Right cardiac atrium (tissue), 5 donors: ENCODE results near the gene PRKAA1. TPM values are rescaled to one million over a fixed set of nuclear protein-coding genes. Genes with fewer than 3 reads are reported as not detected.
A peak's percentile ranks its signal among the peaks of the same experiment; 100 is the strongest.
"Not testable (repeated sequence)": the region's sequence is repeated elsewhere in the genome, so short reads cannot be mapped to it uniquely, and the experiment has no call there.

ENCODE experiments used
- ATAC-seq, 2 donors: fragments of 200-7000 bp; cut with Tn5 transposase; one replicate each; pipeline versions ENCODE4 v1.8.0 to v1.9.1; 2020; ENCODE audit warnings: moderate library complexity in 2 of 2, mild to moderate bottlenecking in 1 of 2
- DNase-seq, 3 donors: peaks; one replicate each; pipeline ENCODE4 v3.0.0-alpha.2; 2020
- H3K27ac ChIP-seq: one replicate; pipeline ENCODE4 v1.5.1; 2013; ENCODE audit warnings: mild to moderate bottlenecking, low read length, control low read depth, moderate library complexity
- H3K27me3 ChIP-seq: one replicate; pipeline ENCODE4 v1.6.1; 2013; ENCODE audit not compliant: control insufficient read depth, insufficient read depth
- H3K4me1 ChIP-seq: one replicate; pipeline ENCODE4 v1.6.1; 2013; ENCODE audit warnings: low read length; ENCODE audit not compliant: control insufficient read depth, insufficient read depth
- H3K4me3 ChIP-seq: one replicate; pipeline ENCODE4 v1.5.1; 2013; ENCODE audit warnings: low read length, control low read depth
- H3K9me3 ChIP-seq: one replicate; pipeline ENCODE4 v1.6.1; 2013; ENCODE audit warnings: low read length; ENCODE audit not compliant: control insufficient read depth
- WGBS: extraction: QIAGEN DNeasy Blood & Tissue Kit; methylation state at CpG from one replicate; pipeline ENCODE4 v1.1.7; 2013; 5-methylcytosine and 5-hydroxymethylcytosine counted together
- intact Hi-C, 4 donors: fragments of 100-400 bp; cut with DNase I; formaldehyde crosslinking; loops; one replicate each; pipeline versions ENCODE4 v1.11.0 to v1.14.0; 2022 to 2023
- polyA plus RNA-seq: library from polyadenylated mRNA; stranded (reverse); fragments of 200-250 nt; gene quantifications from one replicate; pipeline ENCODE4 v1.2.3, GENCODE V29; 2013
- total RNA-seq, 4 donors: library from RNA; stranded (reverse); fragmentation: NEBNext Ultra II Directional; extraction: Animal tissue kit (Norgen Biotek cat#: 25700); gene quantifications; one replicate each; pipeline ENCODE4 v1.2.1, GENCODE V29; 2021
- donor health status: healthy with polysubstance abuse.
- donor health status: DM: no; HTN: yes; CAD: no.
- donor health status: DM: no; HTN: no; CAD: no.
- donor health status: DM: no; HTN: yes; CAD: no; lungs with severe emphysema.
- donor health status: DM: yes; HTN: yes; CAD: no.

Gene PRKAA1
- total and polyA plus RNA-seq, 5 donors, result 16.9 to 50.9 (median 42.7) TPM

DNA sequence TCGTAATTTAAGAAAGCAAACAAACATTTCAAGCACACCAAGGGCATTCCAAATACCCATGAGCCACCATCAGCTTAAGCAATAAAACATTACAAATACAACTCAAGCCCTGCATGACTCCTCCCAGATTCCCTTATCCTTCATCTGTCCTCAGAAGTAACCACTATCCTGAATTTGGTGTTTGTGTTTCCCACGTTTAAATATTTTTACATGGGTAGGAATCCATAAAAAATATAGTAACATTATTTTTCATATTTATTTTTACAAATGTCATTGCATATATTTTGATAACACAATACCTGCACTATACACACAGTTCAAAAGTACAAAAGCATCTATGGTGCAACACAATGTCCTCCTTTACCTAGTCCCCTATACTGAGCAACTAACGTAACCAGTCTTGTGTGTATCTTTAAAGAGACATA lies 6.4 kb downstream of the PRKAA1 start:
- no peaks in the 10 kb centered on the region for H3K9me3 ChIP-seq
- no peak overlapping the region for H3K4me3 ChIP-seq
- WGBS, result 63% methylated on average over 3 of the region's 3 CpGs
- ATAC-seq, result no peak
- intact Hi-C loops, result no loop called here
- no peak overlapping the region for H3K27ac ChIP-seq
- H3K4me1 ChIP-seq, result peaks cover 1% of the 10 kb centered on the region
- no peak for DNase-seq
- H3K27me3 ChIP-seq, result no peaks in the 10 kb centered on the region

DNA sequence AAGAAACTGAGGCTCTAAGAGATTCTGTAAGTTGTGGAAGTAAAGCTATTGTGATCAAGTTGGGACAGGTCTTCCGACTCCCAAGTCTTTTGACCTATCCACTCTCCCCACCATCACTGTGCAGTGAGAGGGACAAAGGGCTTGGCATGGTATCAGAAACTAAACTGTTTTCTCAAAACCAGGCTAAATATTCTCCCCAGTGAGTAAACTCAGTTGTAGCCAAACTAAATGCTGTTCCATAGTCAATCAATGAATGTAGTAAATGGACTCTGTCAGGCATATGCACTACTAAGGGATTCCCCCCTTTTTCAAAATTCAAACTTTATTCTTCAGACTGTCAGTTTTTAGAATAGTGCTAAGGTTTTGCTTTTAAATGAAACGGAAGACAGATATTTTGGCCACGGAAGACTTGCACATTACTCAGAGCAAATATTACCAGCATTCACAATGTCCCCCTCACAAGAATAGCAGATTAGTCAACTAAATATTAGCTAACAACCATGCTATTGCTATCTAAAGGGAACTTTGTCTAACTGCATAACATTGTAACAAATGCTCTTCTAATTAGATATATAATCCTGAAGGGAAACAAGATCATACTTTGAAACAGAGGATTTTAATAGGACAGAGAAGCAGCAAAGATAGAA lies 7.1 kb downstream of the PRKAA1 start:
- Histone ChIP-seq H3K4me1 (peaks cover 1% of the 10 kb centered on the region), H3K27ac (no peak overlapping the region), H3K4me3 (no peak overlapping the region), H3K9me3 (no peaks in the 10 kb centered on the region), H3K27me3 (no peaks in the 10 kb centered on the region)
- ATAC-seq, result no peak
- no peak for DNase-seq
- WGBS, result 57% methylated on average over 3 of the region's 3 CpGs
- intact Hi-C loops, result no loop called here

DNA sequence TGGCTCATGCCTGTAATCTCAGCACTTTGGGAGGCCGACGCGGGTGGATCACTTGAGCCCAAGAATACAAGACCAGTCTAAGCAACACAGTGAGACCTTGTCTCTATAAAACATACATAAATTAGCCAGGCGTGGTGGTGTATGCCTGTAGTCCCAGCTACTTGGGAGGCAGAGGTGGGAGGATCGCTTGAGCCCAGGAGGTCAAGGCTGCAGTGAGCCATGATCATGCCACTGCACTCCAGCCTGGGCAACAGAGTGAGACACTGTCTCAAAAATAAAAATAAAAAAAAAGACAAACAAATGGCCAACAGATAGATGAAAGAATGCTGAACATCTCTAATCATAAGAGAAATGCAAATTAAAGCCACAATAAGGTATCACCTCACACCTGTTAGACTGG lies 9.2 kb downstream of the PRKAA1 start:
- ATAC-seq, H3K9me3 ChIP-seq, H3K27me3 ChIP-seq, intact Hi-C loops, H3K27ac ChIP-seq, H3K4me3 ChIP-seq, DNase-seq, H3K4me1 ChIP-seq: not testable (repeated sequence)
- 98% methylated on average over 5 of the region's 5 CpGs for WGBS

DNA sequence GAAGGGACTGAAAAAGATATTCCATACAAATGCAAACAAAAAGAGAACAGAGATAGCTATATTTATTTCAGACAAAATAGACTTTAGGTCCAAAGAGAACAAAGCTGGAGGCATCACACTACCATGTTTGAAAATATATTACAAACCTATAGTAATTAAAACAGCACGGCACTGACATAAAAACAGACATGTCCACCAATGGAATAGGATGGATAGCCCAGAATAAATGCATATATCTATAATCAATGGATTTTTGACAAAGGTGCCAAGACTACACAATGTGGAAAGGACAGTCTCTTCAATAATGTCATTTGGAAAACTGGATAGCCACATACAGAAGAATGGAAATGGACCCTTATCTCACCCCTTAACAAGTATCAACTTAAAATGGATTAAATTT lies 10.2 kb downstream of the PRKAA1 start:
- ATAC-seq (no peak), DNase-seq (no peak)
- 94% methylated on average over 1 of the region's 1 CpG for WGBS
- Histone ChIP-seq H3K27ac (no peak overlapping the region), H3K4me3 (no peak overlapping the region), H3K4me1 (peaks cover 1% of the 10 kb centered on the region), H3K27me3 (no peaks in the 10 kb centered on the region), H3K9me3 (no peaks in the 10 kb centered on the region)
- intact Hi-C loops, result no loop called here

DNA sequence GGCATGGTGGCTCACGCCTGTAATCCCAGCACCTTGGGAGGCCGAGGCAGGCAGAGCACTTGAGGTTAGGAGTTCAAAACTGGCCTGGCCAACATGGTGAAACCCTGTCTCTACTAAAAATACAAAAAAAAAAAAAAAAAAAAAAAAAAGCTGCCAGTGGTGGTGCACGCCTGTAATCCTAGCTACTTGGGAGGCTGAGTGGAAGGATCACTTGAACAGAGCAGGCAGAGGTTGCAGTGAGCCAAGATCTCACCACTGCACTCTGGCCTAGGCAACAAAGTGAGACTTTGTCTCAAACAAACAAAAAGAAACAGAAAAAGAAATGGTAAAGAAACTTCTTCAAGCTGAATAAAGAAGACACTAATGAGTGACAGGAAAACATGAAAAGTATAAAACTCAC lies 11.5 kb downstream of the PRKAA1 start:
- intact Hi-C loops, DNase-seq, H3K4me3 ChIP-seq, H3K27ac ChIP-seq, H3K27me3 ChIP-seq, ATAC-seq, H3K4me1 ChIP-seq, H3K9me3 ChIP-seq: not testable (repeated sequence)
- 98% methylated on average over 3 of the region's 3 CpGs for WGBS

DNA sequence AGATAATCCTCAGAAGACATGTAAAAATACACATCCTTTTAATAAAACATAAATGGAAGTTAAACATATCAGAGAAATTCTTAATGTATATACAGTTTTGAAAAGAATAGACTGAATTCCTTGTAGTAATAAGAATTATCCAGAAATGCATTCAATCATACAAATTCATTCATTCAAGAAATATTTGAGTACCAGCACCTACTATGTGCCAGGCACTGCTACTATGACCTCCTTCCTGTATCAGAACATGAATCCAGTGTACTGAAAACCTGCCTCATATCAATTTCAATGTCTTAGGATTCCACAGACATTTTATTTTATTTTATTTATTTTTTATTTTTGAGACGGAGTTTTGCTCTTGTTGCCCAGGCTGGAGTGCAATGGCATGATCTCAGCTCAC lies 13.3 kb downstream of the PRKAA1 start:
- Histone ChIP-seq H3K4me3 (no peak overlapping the region), H3K4me1 (peaks cover 2% of the 10 kb centered on the region), H3K9me3 (peaks cover 2% of the 10 kb centered on the region), H3K27me3 (no peaks in the 10 kb centered on the region), H3K27ac (no peak overlapping the region)
- intact Hi-C loops, result no loop called here
- ATAC-seq (no peak), DNase-seq (no peak)
- 89% methylated on average over 1 of the region's 1 CpG for WGBS

DNA sequence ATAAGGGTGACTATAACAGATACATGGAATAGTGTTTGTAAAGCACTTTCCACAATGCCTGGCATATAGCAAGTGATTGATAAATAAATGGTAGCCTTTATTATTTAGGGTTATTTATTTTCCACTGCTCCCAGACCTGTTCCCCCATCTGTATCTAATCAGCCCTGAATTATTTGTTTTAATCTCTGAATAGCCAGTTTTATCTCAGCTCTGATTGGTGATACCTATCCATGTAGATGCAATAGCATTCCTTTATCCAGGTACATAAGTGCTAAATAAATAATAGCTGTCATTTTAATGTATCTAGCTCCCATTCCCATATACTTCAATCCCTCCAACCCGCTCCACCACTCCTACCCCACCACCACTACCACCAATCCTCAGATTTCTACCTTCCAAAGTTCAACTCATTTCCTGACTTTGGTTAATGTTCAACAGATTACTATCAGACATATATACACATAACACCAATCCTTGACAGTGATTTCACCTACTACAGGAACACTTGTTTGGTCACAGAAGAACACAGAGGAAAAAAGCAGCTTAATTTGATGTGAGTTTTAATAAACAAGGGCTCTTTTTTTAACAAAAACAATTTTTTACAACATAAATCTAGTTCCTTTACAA lies 14.0 kb downstream of the PRKAA1 start:
- Histone ChIP-seq H3K27ac (no peak overlapping the region), H3K4me1 (peaks cover 2% of the 10 kb centered on the region), H3K4me3 (no peak overlapping the region), H3K9me3 (peaks cover 4% of the 10 kb centered on the region), H3K27me3 (no peaks in the 10 kb centered on the region)
- intact Hi-C loops, result no loop called here
- ATAC-seq, result no peak
- no peak for DNase-seq
- WGBS, result 97% methylated on average over 1 of the region's 1 CpG

DNA sequence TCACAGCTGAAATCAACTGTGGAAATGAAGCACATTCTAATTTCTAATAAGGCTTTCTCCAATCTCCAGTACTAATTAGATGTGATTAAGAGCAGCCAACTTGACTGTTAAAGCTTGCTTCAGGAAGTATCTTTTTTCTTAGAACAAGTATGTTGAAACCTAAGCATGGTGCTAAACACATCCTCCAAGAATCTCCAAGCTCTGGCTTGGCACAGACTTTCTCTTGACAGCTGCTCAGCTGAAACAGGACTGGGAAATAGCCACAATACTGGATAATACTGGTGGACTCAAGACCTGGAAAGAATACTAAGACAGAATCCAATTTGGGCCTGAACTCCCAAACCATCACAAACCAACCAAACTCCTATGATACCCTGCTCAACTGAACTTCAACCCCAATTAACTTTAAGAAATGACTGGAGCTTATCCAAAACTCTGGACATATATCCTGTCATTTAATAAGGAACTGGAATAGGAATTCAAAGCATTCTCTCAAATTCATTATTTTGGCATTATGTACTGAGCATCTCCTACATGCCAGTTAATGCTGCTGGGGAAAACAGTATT lies 16.2 kb downstream of the PRKAA1 start:
- Histone ChIP-seq H3K4me1 (peaks cover 2% of the 10 kb centered on the region), H3K27ac (no peak overlapping the region), H3K4me3 (no peak overlapping the region), H3K27me3 (no peaks in the 10 kb centered on the region), H3K9me3 (peaks cover 4% of the 10 kb centered on the region)
- intact Hi-C loops, result no loop called here
- ATAC-seq (peak; percentile 79 to 93), DNase-seq (no peak)

DNA sequence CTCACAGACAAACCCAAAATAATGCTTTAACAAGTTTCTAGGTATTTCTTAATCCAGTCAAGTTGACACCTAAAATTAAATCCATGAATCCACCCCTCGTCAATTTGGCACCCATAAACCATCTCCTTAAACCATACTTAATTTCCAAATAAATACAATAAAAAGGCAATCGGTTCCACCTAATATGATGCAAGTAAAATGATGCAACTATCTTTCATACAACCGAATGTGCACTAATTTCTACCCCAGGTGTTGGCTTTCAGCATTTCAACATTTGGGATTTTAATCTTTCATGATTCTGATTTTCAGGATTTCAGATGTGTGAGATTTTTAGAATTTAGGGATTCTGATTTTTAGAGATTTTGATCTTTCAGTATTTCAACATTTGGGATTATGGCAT lies 17.3 kb downstream of the PRKAA1 start:
- DNase-seq, result no peak
- no peaks in the 10 kb centered on the region for H3K27me3 ChIP-seq
- 89% methylated on average over 3 of the region's 3 CpGs for WGBS
- intact Hi-C loops, result no loop called here
- no peak overlapping the region for H3K4me3 ChIP-seq
- ATAC-seq, result no peak
- H3K9me3 ChIP-seq, result peaks cover 4% of the 10 kb centered on the region
- H3K27ac ChIP-seq, result no peak overlapping the region
- H3K4me1 ChIP-seq, result peaks cover 2% of the 10 kb centered on the region

DNA sequence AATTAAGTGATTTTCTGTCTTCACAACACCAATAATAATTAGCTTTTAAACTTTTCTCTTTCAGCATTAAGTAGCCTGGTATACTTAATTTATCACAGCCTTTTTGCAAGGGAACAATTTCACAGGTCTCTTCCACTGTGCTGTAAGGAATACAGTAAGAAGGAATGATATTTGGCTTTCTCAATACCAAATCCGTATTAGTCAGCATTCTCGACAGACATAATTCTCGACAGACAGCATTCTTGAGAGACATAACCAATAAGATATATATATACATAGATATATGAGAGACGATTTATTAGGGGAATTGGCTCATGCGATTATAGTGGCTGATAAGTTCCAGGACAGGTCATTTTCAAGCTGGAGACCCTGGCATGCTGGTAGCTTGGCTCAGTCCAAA lies 18.0 kb downstream of the PRKAA1 start:
- intact Hi-C loops, result no loop called here
- no peak for DNase-seq
- H3K4me1 ChIP-seq, result peaks cover 2% of the 10 kb centered on the region
- 81% methylated on average over 5 of the region's 5 CpGs for WGBS
- H3K9me3 ChIP-seq, result peaks cover 4% of the 10 kb centered on the region
- H3K4me3 ChIP-seq, result no peak overlapping the region
- no peak overlapping the region for H3K27ac ChIP-seq
- H3K27me3 ChIP-seq, result no peaks in the 10 kb centered on the region
- ATAC-seq, result no peak

DNA sequence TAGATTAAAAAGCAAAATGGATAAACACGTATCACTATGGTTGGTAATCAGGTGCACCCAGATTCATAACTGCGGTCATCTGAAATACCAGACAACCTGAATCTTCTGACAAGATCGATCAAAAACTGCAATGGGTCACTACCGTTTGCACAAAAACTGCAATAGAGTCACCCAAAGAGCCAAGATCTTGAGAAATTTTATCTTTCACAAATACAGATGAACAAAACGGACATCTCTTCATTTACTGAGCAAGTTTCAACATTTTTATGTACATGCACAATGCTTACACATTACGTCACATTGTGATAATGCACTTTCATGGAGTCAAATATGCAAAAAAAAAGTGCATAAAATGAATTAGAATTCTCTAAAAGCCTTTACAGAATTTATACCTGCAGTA lies 18.6 kb downstream of the PRKAA1 start:
- 92% methylated on average over 6 of the region's 6 CpGs for WGBS
- Histone ChIP-seq H3K27me3 (no peaks in the 10 kb centered on the region), H3K4me1 (peaks cover 2% of the 10 kb centered on the region)

More for the DNA sequence above, 18.6 kb downstream of the PRKAA1 start:
- no peak overlapping the region for H3K4me3 ChIP-seq
- intact Hi-C loops, result no loop called here
- DNase-seq (no peak), ATAC-seq (no peak)
- peaks cover 4% of the 10 kb centered on the region for H3K9me3 ChIP-seq
- H3K27ac ChIP-seq, result no peak overlapping the region
